HT1080 (cell line): ENCODE data around the gene ADAT2. TPM values are rescaled to one million over a fixed set of nuclear protein-coding genes. Genes with fewer than 3 reads are reported as not detected.
"Not testable (repeated sequence)": the region's sequence is repeated elsewhere in the genome, so short reads cannot be mapped to it uniquely, and the experiment has no call there.

Experiments used
- DNase-seq: peaks from one replicate; pipeline ENCODE4 v3.0.0-alpha.2; 2015; ENCODE audit warnings: low read depth
- polyA plus RNA-seq, 2 experiments: library from polyadenylated mRNA; depleted of rRNA; stranded (reverse); fragments of >200 nt; gene quantifications; 2 replicates each; pipeline ENCODE4 v1.2.3, GENCODE V29; 2015
- total RNA-seq: library from RNA; depleted of rRNA; stranded (reverse); fragments of >200 nt; shearing (Covaris generic); gene quantifications from 2 replicates; pipeline ENCODE4 v1.2.3, GENCODE V29; 2014; rRNA removed

ADAT2 gene
- 5.2 and 5.8 TPM in 2 replicates for total RNA-seq
- polyA plus RNA-seq (2015; cell fraction: cytosol; rRNA removed) = 5.5 and 7.1 TPM in 2 replicates
- 55.7 and 61.5 TPM in 2 replicates for polyA plus RNA-seq (2015; cell fraction: nucleus; rRNA removed)

DNA sequence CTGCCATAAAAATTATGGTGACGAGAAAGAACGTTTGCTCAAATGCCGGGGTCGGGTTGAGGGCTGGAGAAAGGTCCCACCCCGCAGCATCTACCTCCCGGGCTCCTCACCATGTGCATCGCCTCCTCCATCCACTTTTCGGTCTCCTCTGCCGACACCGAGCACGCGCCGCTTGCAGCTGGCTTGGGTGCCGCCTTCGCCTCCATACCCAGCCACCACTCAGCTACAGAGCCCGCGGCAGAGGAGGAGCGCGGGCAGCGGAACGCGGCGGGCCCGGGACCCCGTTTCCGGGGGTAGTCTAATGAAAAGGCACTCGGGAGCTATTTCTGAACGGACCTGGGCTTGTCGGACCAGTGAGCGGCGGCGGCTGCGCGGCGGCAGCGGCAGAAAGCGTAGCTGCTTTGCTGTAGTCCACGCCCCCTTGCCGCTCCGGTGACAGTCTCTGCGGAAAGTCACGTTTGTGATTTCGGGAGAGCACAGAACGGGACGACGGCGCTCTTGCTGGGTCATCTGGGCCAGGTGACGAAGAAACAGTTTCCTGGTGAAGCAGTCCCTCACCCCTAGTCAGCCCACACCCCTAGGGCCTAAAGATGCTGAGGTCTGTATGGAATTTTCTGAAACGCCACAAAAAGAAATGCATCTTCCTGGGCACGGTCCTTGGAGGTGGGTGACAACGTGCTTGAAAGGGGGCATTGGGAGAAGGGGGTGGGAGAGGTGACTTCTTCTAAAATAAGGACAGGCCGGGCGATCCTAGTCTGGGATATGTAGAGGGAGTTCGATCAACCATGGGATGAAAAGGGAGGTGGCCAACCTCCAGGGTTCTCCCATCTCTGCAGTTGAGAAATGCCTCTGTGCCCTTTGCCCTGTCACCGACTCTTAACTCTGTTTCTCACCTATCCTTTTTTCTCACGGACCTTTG, at the start of gene ADAT2, which contains the start of gene PEX3:
ADAT2 (minus strand) TSS at position 243 of the 919 bp plus-strand sequence; CDS start at position 206, 37 bp downstream.
PEX3 (plus strand) TSS at position 353 of the 919 bp plus-strand sequence; CDS start at position 591, 238 bp downstream.
- DNase-seq = peak; percentile 95

DNA sequence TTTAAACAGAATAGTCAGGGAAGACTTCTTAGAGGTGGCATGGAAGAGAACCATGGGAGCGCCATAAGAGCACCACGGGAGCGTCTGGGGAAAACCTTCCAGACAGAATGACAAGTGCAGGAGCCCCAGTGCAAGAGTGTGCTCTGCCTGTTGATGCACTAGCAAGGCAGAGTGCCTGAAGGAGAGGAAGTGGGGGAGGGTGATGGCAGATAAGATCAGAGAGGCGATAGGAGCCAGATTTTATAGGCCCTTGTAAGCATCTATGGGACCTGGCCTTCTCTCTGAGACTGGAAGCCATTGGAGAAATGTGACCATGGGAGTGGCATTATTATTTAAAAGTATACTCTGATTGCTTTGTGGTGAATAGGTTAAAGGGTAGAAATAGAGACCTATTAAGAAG, 47.9 kb upstream of the ADAT2 start:
- DNase-seq = no peak

DNA sequence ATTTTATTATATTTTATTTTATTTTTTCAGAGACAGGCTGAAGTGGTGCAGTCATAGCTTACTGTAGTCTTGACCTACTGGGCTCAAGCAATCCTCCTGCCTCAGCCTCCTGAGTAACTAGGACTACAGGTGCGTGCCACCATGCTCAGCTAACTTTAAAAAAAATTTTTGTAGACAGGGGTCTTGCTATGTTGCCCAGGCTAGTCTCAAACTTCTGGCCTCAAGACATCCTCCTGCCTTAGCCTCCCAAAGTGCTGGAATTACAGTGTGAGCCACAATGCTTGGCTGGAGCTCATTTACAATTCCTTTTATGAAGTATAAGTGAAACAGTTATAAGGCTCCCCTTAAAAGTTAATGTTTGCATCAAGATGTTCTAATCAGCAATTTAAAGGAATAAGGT, 46.5 kb upstream of the ADAT2 start:
- DNase-seq = no peak

DNA sequence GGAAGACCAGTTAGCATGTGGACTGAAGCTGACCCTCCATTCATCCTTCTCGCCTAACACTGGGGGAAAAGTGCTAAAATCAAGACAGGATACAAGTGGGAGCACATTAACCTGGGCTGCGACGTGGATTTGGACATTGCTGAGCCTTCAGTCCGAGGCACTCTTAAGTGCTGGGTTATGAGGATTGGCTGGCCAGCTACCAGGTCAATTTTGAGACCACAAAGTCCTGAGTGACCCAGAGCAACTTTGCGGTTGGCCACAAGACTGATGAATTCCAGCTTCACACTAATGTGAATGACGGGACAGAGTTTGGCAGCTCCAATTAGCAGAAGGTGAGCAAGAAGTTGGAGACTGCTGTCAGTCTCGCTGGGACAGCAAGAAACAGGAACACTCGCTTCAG, 40.3 kb upstream of the ADAT2 start:
- DNase-seq = no peak

DNA sequence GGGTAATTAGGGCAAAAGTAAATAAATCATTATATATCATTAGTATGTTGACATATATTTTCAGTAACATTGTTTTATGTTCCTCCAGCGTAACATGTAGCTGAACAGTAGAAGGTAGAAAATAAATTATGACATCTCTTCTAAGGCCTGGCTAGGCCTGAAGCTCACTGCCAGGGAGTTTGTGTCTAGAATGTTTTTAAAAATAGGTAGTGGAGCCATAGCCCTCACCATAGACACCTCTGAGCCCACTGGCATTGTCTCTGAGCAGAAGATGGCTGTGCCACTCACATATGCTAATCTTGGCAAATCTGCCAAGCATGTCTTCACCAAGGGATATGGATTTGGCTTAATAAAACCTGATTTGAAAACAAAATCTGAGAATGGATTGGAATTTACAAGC, 39.7 kb upstream of the ADAT2 start:
- no peak for DNase-seq

DNA sequence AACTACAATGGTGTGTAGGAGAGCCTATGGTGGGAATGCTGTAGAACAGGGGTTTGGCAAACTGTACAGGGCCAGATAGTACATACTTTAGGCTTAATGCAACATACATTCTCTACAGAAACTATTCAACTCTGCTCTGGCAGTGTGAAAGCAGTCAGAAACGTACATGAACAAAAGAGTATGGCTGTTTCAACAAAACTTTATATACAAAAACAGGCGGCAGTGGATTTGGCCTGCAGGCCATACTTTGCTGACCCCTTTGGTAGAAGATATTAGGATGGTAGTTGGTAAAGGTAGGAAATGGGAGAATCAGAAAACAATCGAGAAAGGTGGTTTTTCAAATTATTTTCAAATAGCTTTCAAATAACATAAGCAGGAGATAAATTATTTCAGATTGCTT, 36.3 kb upstream of the ADAT2 start:
- no peak for DNase-seq

DNA sequence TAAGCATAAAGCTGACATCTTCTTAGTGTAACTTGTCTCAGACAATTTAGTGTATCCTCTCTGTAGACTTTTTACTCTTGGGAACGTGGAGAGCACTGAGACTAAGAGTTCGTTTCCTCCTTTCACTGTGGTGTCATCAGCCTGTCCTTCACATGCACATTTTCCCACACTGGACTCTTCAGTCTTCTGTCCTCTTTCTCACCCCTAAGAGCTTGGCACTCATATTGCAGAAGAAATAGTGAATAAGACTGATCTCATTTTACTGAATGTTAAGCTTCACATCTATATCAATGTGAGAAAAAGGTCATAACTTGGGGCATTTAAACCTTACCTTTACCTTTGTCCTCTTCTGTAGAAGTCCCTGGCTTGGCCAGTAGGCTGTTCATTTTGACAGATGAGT, 35.5 kb upstream of the ADAT2 start:
- DNase-seq = no peak

DNA sequence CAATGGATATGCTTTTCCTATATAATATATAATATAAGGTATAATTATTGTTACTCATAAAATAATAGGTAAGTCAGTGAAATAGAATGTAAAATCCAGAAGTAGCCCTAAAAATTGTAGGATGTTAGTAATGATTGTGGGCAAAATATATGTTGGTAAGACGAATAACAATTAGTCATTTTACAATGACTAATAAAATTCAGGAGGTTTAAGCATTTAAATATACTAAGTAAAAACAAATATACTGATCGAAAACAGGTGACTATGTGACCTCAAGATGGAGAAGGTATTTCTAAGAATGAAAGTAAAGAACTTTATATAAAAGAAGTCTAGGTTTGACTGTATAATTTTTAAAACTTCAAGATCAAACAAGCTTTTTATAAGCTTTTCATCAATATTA, 32.1 kb upstream of the ADAT2 start:
- no peak for DNase-seq

DNA sequence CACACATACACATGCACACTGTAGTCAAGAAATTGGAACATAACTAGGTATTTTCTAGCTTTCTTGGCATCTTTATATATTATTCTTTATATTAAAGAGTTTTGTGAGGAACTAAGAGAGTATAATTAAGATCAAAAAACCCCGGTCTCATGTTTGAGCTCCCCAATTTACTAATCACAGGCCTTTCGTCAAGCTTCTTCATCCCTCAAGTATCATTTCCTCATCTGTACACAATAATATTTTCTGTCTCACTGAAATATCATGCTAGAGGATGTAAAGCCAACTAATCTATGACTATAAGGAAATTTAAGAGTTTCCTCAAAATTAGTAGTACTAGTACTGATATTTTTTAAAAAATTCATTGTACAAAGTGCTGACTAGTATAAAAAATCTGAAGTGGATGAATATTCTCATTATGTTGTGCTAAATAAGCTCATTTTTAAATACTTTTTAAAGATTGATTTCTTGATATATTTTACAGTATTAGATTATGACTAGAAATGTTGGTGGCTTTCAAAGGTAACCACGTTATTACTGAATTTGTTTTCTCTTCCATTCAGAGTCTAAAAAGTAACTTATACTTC, 28.1 kb upstream of the ADAT2 start:
- no peak for DNase-seq

DNA sequence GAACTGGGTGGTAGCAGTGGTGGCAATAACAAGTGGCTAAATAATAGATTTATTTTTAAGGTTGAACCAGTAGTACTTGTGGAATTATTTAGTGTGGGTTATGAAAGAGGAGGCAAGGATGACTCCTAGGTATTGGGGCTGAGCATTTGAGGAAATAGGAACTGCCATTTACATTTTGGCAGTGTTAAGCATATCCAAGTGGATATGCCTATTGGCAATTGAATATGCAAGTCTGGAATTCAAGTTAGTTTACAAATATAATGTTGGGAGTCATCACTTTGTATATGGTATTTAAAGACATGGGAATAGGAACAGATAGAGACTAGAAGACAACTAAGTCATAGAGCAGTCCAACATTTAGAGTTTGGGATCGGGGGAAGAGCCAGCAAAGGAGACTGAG, 26.1 kb upstream of the ADAT2 start:
- no peak for DNase-seq

DNA sequence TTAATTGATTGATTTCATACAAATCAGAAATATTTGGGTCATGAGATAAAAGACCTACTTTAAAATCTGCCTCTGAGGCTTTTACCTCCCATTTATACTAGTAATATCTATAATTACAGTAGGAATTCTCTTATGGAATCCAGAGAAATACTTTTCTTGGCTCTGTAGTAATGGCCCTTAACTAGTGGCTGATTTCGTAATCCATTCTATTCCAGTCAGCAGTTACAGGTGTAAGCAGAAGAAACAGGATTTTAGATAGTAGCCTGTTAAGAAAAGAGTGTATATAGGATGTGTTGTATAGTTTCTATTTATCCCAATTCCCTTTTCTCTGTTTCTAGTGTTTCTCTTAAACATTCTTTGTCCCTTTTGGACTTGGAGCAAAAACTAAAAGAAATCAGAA, 21.3 kb upstream of the ADAT2 start:
- no peak for DNase-seq

DNA sequence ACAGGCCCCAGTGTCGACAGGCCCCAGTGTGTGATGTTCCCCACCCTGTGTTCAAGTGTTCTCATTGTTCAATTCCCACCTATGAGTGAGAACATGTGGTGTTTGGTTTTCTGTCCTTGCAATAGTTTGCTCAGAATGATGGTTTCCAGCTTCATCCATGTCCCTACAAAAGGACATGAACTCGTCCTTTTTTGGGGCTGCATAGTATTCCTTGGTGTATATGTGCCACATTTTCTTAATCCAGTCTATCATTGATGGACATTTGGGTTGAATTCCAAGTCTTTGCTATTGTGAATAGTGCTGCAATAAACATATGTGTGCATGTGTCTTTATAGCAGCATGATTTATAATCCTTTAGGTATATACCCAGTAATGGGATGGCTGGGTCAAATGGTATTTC, 18.3 kb upstream of the ADAT2 start:
- not testable (repeated sequence) for DNase-seq

DNA sequence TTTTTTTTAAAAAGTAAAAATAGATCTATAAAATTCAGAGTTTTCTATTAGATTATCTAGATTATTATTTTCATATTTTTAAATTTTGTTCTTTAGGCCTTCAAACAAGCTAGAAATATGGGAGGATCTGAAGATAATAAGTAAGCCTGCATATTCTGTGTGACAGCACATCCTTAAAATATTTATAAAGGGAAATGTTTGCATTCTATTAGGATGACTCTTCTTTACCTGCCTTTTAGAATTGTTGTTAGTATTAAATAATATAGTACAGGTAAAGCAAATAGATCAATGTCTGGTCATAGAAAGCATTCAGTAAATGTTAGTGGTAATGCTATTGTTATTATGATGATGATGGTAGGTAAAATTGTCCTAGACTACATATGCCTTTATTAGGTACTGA, 17.5 kb upstream of the ADAT2 start:
- no peak for DNase-seq

DNA sequence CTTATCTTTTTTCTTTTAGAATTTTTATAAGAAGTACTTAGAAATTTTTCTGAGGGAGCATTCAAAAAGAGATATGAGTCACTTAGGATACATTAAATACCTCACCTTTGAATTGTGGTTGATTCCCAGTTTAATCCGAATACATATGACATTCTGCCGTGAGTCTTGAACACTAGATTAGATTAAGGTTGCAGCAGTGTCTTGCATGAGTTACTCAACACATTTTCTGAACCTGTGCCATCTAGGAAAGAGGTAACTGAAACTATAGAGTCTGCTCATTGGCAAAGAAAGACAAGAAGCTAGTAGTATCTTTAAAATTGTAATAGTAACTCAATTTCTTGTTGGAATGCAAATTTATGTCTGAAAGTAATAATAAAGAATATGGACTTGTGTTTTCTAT, 15.1 kb upstream of the ADAT2 start:
- no peak for DNase-seq

DNA sequence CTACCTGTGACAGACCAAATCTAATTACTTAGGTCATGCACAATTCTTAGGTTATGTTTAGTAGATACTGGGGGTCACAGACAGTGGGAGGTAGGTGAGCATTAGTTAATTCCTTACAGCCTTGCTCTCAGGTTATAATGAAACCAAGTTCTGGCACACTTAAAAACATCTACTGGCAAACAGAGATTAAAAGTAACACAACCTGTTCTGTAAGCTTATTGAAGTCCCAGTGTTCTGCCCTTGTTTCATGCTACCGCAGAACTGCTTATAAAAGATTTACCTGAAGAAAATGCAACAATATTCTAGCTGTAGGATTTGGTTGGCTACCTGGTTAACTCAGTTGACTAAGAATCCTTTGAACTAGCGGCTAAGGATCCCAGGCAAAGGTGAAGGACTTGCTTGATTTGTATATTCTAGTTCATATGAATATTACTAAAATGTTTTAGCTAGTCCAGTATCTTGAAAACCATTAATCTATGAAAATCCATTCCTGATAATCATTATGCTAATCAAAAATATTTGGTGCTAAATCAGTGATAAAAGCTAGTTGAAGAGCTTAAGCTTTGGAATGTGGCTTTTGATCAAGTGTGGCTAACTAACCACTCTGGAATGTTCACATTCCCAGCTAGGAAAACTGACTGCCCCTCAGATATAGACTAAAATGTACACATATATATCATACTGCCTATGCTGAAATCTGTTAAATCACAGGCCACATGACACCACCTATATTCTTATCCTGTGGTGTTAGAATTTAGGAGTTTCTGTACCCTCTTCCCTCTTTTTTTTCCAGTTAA, 7.3 kb upstream of the ADAT2 start:
- DNase-seq = peak; percentile 42

DNA sequence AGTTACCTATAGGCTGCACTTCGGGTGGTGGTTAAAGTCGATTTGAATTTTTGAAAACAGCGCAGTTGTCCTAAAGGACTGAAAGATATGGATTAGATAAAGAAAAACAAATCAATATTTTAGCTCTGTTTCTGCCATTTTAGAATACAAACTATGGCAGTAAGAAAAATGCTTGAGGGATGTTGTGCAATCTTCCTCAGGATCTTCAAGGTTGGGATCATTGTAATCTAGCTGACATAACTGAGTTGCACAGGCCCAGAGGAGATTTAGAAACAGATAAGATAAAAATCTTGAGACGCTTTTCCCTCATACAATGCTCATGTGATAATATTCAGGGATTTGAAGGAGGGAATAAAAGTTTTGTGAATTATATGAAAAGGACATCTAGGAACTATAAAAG, 1.0 kb upstream of the ADAT2 start:
- DNase-seq = no peak

DNA sequence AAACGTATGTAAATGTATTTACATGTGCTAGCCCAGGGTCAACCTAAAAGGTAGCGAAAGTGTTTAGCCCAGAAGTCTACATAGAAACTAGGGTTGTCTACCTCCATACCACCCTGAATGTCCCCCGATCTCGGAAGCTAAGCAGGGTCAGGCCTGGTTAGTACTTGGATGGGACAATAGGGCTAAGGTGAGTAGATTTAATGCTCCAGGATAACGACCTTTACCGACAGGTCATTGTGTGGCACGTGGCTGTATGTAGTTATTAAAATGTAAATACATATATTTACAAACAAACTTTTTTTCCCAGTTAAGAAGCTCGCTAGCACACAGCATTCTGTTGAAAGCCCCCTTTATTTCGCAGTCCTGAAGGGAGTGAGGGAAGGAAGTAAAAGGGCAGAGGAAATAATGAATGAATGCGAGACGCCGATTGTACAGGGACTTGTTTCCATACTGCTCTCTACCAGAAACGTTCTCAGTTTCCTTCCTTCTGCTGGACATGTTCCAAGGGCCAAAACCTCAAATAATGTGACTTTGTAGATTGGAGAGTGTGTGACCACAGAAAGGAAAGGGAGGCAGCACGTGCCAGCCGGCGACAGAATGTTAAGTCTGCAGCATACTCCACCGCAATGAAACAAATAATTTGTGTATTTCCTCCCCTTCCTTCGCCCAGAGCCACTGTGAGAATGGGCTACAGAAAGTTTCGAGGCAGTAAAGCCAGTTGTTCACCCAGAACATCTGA, 612 bp downstream of the ADAT2 start:
- peak; percentile 35 for DNase-seq

DNA sequence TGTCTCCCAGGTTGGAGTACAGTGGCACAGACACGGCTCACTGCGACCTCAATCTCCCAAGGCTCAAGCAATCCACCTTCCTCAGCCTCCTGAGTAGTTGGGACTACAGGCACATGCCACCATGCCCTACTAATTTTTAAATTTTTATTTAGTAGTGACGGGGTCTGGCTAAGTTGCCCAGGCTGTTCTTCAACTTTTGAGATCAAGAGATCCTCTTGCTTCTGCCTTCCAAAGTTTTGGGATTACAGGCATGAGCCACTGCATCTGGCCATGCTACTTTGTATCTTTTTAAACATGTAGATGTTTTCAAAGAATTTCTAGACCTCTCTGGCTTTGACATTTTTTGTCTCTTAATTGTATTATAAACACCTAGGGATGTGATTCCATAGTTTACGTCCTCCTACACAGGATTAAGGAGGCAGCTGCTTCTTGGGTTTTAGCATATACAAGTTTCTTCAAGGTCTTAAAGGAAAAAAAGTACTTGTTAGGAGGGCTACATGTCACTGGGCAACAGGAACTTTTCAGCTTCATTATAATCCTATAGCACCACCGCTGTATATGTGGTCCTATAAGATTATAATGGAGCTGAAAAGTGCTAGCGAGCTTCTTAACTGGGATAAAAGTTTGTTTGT, 1.3 kb downstream of the ADAT2 start:
- DNase-seq = no peak

DNA sequence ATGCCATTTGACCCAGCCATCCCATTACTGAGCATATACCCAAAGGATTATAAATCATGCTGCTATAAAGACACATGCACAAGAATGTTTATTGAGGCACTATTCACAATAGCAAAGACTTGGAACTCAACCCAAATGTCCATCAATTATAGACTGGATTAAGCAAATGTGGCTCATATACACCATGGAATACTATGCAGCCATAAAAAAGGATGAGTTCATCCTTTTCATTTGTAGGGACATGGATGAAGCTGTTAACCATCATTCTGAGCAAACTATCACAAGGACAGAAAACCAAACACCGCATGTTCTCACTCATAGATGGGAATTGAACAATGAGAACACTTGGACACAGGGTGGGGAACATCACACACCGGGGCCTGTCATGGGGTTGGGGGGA, 2.6 kb downstream of the ADAT2 start:
- not testable (repeated sequence) for DNase-seq

DNA sequence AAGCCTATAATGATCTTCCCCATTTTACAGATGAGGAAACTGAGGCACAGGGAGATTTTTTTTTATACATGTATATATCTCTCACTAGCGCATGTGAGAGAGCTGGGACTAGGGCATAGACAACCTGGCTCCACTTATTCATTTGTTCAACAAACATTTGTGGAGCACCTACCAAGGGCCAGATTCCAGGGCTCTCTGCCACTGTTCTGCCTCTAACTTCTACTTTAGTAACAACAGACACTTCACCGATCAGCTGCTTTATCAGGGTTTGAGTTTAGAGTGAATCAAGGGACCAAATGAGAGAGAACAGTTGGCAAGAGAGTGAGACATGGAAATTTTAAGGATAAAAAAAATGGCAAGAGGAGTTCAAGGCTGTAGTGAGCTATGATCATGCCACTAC, 7.4 kb downstream of the ADAT2 start:
- no peak for DNase-seq
